DOHH2 (cell line): Measurements from ENCODE around the gene EFNA3.

Experiments
- EZH2phosphoT487 ChIP-seq: fragments of 200-600 bp; sonication (generic); IDR thresholded peaks from 2 replicates; pipeline ENCODE4 v1.6.1; 2017; ENCODE audit warnings: borderline replicate concordance, mild to moderate bottlenecking, antibody characterized with exemption, low read length, moderate library complexity, mixed read lengths
- TF ChIP-seq, protein P1 (sequence below): fragments of 200-600 bp; sonication (generic); IDR thresholded peaks from one replicate; pipeline ENCODE4 v1.5.1; 2014; ENCODE audit warnings: antibody characterized with exemption, mild to moderate bottlenecking, low read depth, low read length; ENCODE audit not compliant: poor library complexity, severe bottlenecking

DNA sequence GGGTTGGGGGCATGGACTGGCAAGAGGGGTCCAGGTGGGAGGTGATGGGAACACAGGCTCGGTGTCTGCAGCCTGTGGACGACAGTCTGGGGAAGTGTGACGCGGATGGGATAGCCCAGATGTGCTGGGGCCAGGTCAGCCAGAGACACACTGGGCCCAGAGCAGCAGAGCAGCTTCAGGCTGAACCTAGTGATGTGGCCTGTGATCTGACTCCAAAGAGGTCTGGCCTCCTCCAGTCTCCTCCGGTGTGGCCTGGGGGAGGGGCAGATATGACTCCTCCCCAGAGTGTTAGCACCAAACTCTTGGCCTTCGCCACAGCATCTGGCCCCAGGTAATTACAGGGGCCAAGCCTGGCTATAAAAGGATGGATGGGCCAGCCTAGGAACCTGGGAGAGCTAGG is 13.5 kb downstream of the EFNA3 start:
- TF ChIP-seq, protein P1, sequence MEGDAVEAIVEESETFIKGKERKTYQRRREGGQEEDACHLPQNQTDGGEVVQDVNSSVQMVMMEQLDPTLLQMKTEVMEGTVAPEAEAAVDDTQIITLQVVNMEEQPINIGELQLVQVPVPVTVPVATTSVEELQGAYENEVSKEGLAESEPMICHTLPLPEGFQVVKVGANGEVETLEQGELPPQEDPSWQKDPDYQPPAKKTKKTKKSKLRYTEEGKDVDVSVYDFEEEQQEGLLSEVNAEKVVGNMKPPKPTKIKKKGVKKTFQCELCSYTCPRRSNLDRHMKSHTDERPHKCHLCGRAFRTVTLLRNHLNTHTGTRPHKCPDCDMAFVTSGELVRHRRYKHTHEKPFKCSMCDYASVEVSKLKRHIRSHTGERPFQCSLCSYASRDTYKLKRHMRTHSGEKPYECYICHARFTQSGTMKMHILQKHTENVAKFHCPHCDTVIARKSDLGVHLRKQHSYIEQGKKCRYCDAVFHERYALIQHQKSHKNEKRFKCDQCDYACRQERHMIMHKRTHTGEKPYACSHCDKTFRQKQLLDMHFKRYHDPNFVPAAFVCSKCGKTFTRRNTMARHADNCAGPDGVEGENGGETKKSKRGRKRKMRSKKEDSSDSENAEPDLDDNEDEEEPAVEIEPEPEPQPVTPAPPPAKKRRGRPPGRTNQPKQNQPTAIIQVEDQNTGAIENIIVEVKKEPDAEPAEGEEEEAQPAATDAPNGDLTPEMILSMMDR, result no peak
- TF ChIP-seq EZH2phosphoT487, result no peak
